ENCODE results near the gene ALOX12B. TPM values are rescaled to one million over a fixed set of nuclear protein-coding genes. Genes with fewer than 3 reads are reported as not detected.

Gene ALOX12B
- total RNA-seq, 4 donors from 2014 or later = not detected

GRCh38 chr17:8044819-8045810 lies 42.4 kb downstream of the ALOX12B start:
- intact Hi-C loops (cut with DNase I) = no loop called here
- no peak for DNase-seq
- H3K27me3 ChIP-seq = no peaks in the 10 kb centered on the region

GRCh38 chr17:8041979-8042378 lies 45.5 kb downstream of the ALOX12B start:
- no peaks in the 10 kb centered on the region for H3K36me3 ChIP-seq
- intact Hi-C loops (cut with DNase I) = no loop called here
- TF ChIP-seq POLR2A (IDR thresholded peaks at IDR 0.05) = no peak
- no peak for TF ChIP-seq CTCF (IDR thresholded peaks at IDR 0.05)
- H3K4me3 ChIP-seq (replicated peaks in 1 of 3) = no peak overlapping the region
- no peak for DNase-seq
- H3K9me3 ChIP-seq = no peaks in the 10 kb centered on the region
- H3K4me1 ChIP-seq = no peaks in the 10 kb centered on the region
- H3K27me3 ChIP-seq = peaks cover 7% of the 10 kb centered on the region
- H3K27ac ChIP-seq = no peak overlapping the region

More at GRCh38 chr17:8044819-8045810, 42.4 kb downstream of the ALOX12B start:
- TF ChIP-seq CTCF (IDR thresholded peaks at IDR 0.05) = no peak
- H3K9me3 ChIP-seq = no peaks in the 10 kb centered on the region
- no peak overlapping the region for H3K27ac ChIP-seq
- no peak overlapping the region for H3K4me3 ChIP-seq (replicated peaks in 1 of 3)
- 83 to 87% methylated on average over 15 to 24 of the region's 24 CpGs for WGBS, 2 donors
- H3K4me1 ChIP-seq = no peaks in the 10 kb centered on the region
- no peaks in the 10 kb centered on the region for H3K36me3 ChIP-seq

- H3K4me1 ChIP-seq = no peaks in the 10 kb centered on the region
- no peaks in the 10 kb centered on the region for H3K9me3 ChIP-seq
- H3K36me3 ChIP-seq = no peaks in the 10 kb centered on the region
- no peak overlapping the region for H3K4me3 ChIP-seq (replicated peaks in 1 of 3)
- peak overlapping the region in 1 of 3 donors; percentile 29 for H3K27ac ChIP-seq
- intact Hi-C loops (cut with DNase I) = no loop called here
- 69 to 72% methylated on average over 8 of the region's 8 CpGs for WGBS, 2 donors
- TF ChIP-seq CTCF (IDR thresholded peaks at IDR 0.05) (peak in 4 of 6 experiments; percentile 45 to 52 (median 48)), POLR2A (IDR thresholded peaks at IDR 0.05) (no peak)
- H3K27me3 ChIP-seq = peaks cover 7% of the 10 kb centered on the region
- peak; percentile 19 to 26 for DNase-seq
These were observed 46.1 kb downstream of the ALOX12B start for GRCh38 chr17:8041249-8041928.

GRCh38 chr17:8039611-8040168 lies 47.8 kb downstream of the ALOX12B start:
- intact Hi-C loops (cut with DNase I) = no loop called here
- no peaks in the 10 kb centered on the region for H3K36me3 ChIP-seq
- no peaks in the 10 kb centered on the region for H3K9me3 ChIP-seq
- no peaks in the 10 kb centered on the region for H3K4me1 ChIP-seq
- H3K4me3 ChIP-seq (replicated peaks in 1 of 3) = no peak overlapping the region
- DNase-seq = no peak
- H3K27me3 ChIP-seq = peaks cover 7% of the 10 kb centered on the region
- TF ChIP-seq POLR2A (IDR thresholded peaks at IDR 0.05) = no peak
- no peak for TF ChIP-seq CTCF (IDR thresholded peaks at IDR 0.05)
- no peak overlapping the region for H3K27ac ChIP-seq
- 49 to 57% methylated on average over 9 to 11 of the region's 11 CpGs for WGBS, 2 donors

Data from thyroid gland (tissue), 4 donors.